Adrenal gland (tissue), 12 donors: Measurements from ENCODE around the gene FGF14. TPM values are rescaled to one million over a fixed set of nuclear protein-coding genes. Genes with fewer than 3 reads are reported as not detected.

Experiments
- DNase-seq, 7 donors: peaks; one replicate each; pipeline ENCODE4 v3.0.0-alpha.2; 2019 to 2020
- H3K27ac ChIP-seq, 5 donors: fragments of 200-600 bp; sonication (generic) in 4 of 5; 1 replicate in 3 of 5; 2 replicates in 2 of 5; pipeline versions ENCODE4 v1.5.1 to v1.8.0; 2016 to 2020; ENCODE audit warnings: mild to moderate bottlenecking in 1 of 5
- H3K27me3 ChIP-seq: fragments of 200-600 bp; 2 replicates; pipeline ENCODE4 v1.8.0; 2021
- H3K36me3 ChIP-seq, 2 donors: fragments of 200-600 bp; replicated peaks in 1 of 2; 1 replicate in 1 of 2; 2 replicates in 1 of 2; pipeline versions ENCODE4 v1.5.1 to v1.8.0; 2018 to 2022
- H3K4me1 ChIP-seq, 2 donors: fragments of 200-600 bp; replicated peaks in 1 of 2; 1 replicate in 1 of 2; 2 replicates in 1 of 2; pipeline versions ENCODE4 v1.5.1 to v1.8.0; 2018 to 2021
- H3K4me3 ChIP-seq, 4 donors: fragments of 200-600 bp; sonication (generic) in 3 of 4; one replicate each; pipeline ENCODE4 v1.5.1; 2016 to 2018
- H3K9me3 ChIP-seq, 3 donors: fragments of 200-600 bp; sonication (generic) in 1 of 3; replicated peaks in 1 of 3; 1 replicate in 2 of 3; 2 replicates in 1 of 3; pipeline versions ENCODE4 v1.5.1 to v1.8.0; 2016 to 2021
- POLR2A ChIP-seq, 2 donors: fragments of 450-650 bp; IDR thresholded peaks; one replicate each; pipeline ENCODE4 v1.6.1; 2017; ENCODE audit warnings: antibody characterized with exemption in 2 of 2, mild to moderate bottlenecking in 2 of 2, moderate library complexity in 1 of 2
- WGBS, 4 donors: extraction: QIAGEN DNeasy Blood & Tissue Kit in 2 of 4; methylation state at CpG; one replicate each; pipeline versions ENCODE4 v1.1.5 to v1.1.7; 2013 to 2017; 5-methylcytosine and 5-hydroxymethylcytosine counted together
- intact Hi-C, 2 donors: fragments of 100-400 bp; cut with DNase I; formaldehyde crosslinking; loops; one replicate each; pipeline versions ENCODE4 v1.14.1 to v1.15.0; 2022 to 2023
- polyA plus RNA-seq, 3 donors: library from polyadenylated mRNA; stranded (reverse); fragments of 200-250 nt in 2 of 3; fragments of 350-450 nt in 1 of 3; fragmentation: Illumina TruSeq in 1 of 3; extraction: RNeasy Lipid Tissue Mini Kit (QIAGEN cat#74804) in 1 of 3; gene quantifications; one replicate each; pipeline ENCODE4 v1.2.3, GENCODE V29; 2013 to 2014
- total RNA-seq, 9 donors: library from RNA; depleted of rRNA in 4 of 9; stranded (reverse); fragments of >200 nt in 4 of 9; fragments of 120-200 nt in 1 of 9; fragmentation: NEBNext Ultra II Directional in 1 of 9; extraction: Animal tissue kit (Norgen Biotek cat#: 25700) in 1 of 9; gene quantifications; one replicate each; pipeline versions ENCODE4 v1.1.0 to v1.2.4, GENCODE V29; 2013 to 2023
- TF ChIP-seq, protein P1 (sequence below), 6 experiments: fragments of 450-650 bp in 4 of 6; fragments of 200-600 bp in 2 of 6; sonication (generic) in 1 of 6; IDR thresholded peaks; 1 replicate in 5 of 6; 2 replicates in 1 of 6; pipeline versions ENCODE4 v1.5.1 to v1.8.0; 2016 to 2021; ENCODE audit warnings: antibody characterized with exemption in 6 of 6, mild to moderate bottlenecking in 2 of 6, moderate library complexity in 1 of 6
- donor health status: healthy with polysubstance abuse.
- donor health status: Bipolar disorder and iron deficiency.
- donor health status: DM: yes; HTN: yes; CAD: no.
- donor health status: DM: no; HTN: no; CAD: no.
- donor health status: DM: no; HTN: no; CAD: no.
- donor health status: DM: yes; HTN: yes; CAD: no.

The FGF14 gene
- total and polyA plus RNA-seq, 12 donors = 0.32 to 9.3 (median 2.8) TPM; not detected in 2

DNA sequence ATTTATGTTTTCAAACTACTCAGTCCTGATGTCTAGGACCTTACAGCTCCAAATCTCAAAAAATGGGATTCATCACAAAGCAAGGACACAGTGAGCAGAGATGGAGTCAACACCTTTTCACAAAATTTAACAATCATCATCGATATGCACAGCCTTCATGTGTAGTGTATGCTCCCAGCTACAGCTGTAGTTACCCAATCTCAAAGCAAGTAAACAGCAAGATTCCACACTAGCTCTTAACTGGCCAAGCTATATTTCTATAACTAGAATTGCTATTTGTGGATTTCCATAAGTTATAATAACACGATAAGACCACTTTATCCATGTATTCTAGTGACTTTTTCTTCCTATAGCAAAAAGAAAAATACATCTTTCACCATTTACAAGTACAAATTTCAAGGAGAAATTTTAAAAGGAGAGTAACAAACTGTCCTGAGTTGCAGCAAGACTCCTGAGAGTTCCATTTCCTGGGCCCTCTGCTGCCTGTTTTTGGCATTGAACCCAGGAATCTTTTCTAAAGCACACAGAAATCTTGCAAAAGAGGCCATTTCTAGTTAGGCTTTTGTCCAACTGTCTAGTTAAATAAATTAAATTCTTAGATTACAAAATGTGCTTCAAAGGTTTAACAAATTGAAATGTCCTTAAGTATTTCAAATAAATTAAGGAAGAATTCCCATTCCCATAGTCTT is 460.6 kb downstream of the FGF14 start:
- TF ChIP-seq POLR2A (IDR thresholded peaks at IDR 0.05) = no peak
- TF ChIP-seq, protein P1, sequence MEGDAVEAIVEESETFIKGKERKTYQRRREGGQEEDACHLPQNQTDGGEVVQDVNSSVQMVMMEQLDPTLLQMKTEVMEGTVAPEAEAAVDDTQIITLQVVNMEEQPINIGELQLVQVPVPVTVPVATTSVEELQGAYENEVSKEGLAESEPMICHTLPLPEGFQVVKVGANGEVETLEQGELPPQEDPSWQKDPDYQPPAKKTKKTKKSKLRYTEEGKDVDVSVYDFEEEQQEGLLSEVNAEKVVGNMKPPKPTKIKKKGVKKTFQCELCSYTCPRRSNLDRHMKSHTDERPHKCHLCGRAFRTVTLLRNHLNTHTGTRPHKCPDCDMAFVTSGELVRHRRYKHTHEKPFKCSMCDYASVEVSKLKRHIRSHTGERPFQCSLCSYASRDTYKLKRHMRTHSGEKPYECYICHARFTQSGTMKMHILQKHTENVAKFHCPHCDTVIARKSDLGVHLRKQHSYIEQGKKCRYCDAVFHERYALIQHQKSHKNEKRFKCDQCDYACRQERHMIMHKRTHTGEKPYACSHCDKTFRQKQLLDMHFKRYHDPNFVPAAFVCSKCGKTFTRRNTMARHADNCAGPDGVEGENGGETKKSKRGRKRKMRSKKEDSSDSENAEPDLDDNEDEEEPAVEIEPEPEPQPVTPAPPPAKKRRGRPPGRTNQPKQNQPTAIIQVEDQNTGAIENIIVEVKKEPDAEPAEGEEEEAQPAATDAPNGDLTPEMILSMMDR (IDR thresholded peaks at IDR 0.05) = peak in 4 of 6 experiments; percentile 9 to 35 (median 23)

DNA sequence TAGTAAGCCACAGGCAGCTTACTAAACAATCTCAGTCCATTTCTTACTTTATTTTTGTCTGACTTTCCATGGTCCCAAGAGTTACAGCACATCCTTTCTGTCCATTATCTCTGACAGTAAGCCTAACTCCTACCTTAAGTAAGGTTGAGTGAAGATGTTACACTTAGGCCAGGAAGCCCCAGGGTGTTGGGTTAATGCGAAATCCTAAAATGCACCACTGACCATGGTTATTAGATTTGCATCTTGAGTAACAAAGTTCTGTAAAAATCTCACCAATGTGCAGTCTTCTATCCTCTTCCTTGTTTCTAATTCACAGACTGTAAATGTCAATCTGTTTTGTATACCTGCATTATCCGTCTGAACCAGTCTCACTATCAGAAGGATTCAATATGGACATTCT is 462.5 kb downstream of the FGF14 start:
- H3K9me3 ChIP-seq = no peaks in the 10 kb centered on the region
- no peak overlapping the region for H3K27ac ChIP-seq
- DNase-seq = no peak
- 40 to 67% (median 57%) methylated on average over 2 of the region's 2 CpGs for WGBS, 4 donors
- no peaks in the 10 kb centered on the region for H3K27me3 ChIP-seq
- peaks cover 0 to 4% of the 10 kb centered on the region in 2 donors for H3K4me1 ChIP-seq
- H3K4me3 ChIP-seq = no peak overlapping the region
- intact Hi-C loops = no loop called here
- H3K36me3 ChIP-seq = no peaks in the 10 kb centered on the region
- TF ChIP-seq, protein P1 (IDR thresholded peaks at IDR 0.05) = no peak
- TF ChIP-seq POLR2A (IDR thresholded peaks at IDR 0.05) = no peak

More for the DNA sequence above, 460.6 kb downstream of the FGF14 start:
- H3K4me1 ChIP-seq = peaks cover 0 to 4% of the 10 kb centered on the region in 2 donors
- no peaks in the 10 kb centered on the region for H3K27me3 ChIP-seq
- no peaks in the 10 kb centered on the region for H3K9me3 ChIP-seq
- H3K27ac ChIP-seq = no peak overlapping the region
- intact Hi-C loops = loop anchor here in 1 of 2 donors (10.0 kb wide), 1 partner anchor 514 kb away; no protein-coding TSS in a partner anchor
- H3K4me3 ChIP-seq = no peak overlapping the region
- H3K36me3 ChIP-seq = no peaks in the 10 kb centered on the region
- DNase-seq = peak in 1 of 7 donors; percentile 59
- 37 to 49% (median 43%) methylated on average over 2 of the region's 2 CpGs for WGBS, 4 donors

DNA sequence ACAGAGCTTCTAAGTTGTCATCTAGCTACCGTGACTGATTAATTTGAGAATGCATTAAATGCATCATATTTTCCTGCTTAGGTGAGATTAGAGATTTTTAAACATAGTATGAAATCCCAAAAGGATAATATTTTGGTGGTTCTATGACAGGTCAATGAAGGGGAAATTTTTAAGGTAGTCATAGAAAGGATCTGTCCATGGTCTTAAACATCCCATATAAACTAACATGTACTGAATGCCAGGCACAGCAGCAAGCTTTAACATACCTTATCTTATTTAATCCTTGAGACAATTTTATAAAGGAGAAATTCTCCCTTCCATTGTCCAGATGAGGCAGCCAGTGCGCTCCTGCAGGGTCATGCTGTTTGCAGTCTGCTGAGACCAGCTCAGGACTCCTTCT is 466.0 kb downstream of the FGF14 start:
- Histone ChIP-seq H3K9me3 (no peaks in the 10 kb centered on the region), H3K27me3 (no peaks in the 10 kb centered on the region), H3K27ac (no peak overlapping the region), H3K4me1 (no peaks in the 10 kb centered on the region), H3K36me3 (no peaks in the 10 kb centered on the region), H3K4me3 (no peak overlapping the region)
- intact Hi-C loops = no loop called here
- TF ChIP-seq POLR2A (IDR thresholded peaks at IDR 0.05) = no peak
- TF ChIP-seq, protein P1 (IDR thresholded peaks at IDR 0.05) = no peak
- DNase-seq = no peak
- WGBS, 4 donors = 74 to 86% (median 81%) methylated on average over 2 of the region's 2 CpGs

DNA sequence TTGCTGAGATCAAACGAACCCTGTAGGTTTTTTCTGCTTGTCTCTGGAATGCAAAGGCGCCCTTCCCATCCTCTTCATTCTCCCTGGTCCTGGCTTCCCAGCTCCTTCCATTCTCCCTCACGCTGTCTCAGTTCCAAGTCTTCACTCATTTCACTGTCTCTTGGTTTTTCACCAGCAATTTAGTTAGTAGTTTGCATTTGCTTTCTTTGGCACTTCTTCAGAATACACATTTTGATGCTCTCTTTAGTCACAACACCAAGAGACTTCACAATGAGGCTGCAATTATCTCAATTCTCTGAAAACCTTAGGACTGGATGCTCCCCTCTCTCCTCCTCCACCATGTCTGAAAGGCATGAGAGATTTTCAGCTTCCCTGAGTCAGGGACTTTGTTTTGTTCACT is 470.7 kb downstream of the FGF14 start:
- 40 to 56% (median 49%) methylated on average over 3 of the region's 3 CpGs for WGBS, 4 donors
- no peaks in the 10 kb centered on the region for H3K27me3 ChIP-seq
- no peak overlapping the region for H3K27ac ChIP-seq
- intact Hi-C loops = no loop called here
- H3K4me1 ChIP-seq = no peaks in the 10 kb centered on the region
- H3K4me3 ChIP-seq = no peak overlapping the region
- H3K36me3 ChIP-seq = no peaks in the 10 kb centered on the region
- TF ChIP-seq, protein P1 (IDR thresholded peaks at IDR 0.05) = no peak
- no peak for TF ChIP-seq POLR2A (IDR thresholded peaks at IDR 0.05)
- no peak for DNase-seq
- no peaks in the 10 kb centered on the region for H3K9me3 ChIP-seq
